ENCODE measurements around the gene CDC14A.

DNA sequence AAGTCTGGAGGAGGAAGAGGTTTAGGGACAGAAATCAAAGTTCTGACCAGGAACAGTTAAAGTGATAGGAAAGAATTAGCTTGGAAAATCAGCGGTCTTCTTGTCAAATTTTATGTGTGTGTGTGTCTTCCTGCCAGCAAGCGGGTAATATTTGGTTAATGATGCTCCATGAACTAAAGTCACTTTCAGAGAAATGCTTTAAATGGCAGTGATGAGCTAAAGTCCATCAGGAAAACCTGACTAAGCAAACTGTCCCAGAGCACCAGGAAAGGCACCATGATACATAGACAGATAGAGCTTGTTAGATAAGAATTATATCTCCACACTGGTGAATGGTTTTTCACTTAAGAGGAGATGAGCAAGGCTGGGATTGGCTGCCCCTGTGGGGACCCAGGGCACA, 10.0 kb upstream of the CDC14A start:
- TF ChIP-seq, protein P1, sequence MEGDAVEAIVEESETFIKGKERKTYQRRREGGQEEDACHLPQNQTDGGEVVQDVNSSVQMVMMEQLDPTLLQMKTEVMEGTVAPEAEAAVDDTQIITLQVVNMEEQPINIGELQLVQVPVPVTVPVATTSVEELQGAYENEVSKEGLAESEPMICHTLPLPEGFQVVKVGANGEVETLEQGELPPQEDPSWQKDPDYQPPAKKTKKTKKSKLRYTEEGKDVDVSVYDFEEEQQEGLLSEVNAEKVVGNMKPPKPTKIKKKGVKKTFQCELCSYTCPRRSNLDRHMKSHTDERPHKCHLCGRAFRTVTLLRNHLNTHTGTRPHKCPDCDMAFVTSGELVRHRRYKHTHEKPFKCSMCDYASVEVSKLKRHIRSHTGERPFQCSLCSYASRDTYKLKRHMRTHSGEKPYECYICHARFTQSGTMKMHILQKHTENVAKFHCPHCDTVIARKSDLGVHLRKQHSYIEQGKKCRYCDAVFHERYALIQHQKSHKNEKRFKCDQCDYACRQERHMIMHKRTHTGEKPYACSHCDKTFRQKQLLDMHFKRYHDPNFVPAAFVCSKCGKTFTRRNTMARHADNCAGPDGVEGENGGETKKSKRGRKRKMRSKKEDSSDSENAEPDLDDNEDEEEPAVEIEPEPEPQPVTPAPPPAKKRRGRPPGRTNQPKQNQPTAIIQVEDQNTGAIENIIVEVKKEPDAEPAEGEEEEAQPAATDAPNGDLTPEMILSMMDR (IDR thresholded peaks at IDR 0.05) = no peak
- TF ChIP-seq TAF1 (IDR thresholded peaks at IDR 0.05; ENCODE audit: borderline replicate concordance, low read depth, low read length) = no peak

All from SK-N-SH (cell line).